ENCODE measurements around the gene TSPAN3. TPM values are rescaled to one million over a fixed set of nuclear protein-coding genes. Genes with fewer than 3 reads are reported as not detected.

TSPAN3 gene
- polyA plus RNA-seq (2012; ENCODE audit: missing spikeins): 42.1 TPM

DNA sequence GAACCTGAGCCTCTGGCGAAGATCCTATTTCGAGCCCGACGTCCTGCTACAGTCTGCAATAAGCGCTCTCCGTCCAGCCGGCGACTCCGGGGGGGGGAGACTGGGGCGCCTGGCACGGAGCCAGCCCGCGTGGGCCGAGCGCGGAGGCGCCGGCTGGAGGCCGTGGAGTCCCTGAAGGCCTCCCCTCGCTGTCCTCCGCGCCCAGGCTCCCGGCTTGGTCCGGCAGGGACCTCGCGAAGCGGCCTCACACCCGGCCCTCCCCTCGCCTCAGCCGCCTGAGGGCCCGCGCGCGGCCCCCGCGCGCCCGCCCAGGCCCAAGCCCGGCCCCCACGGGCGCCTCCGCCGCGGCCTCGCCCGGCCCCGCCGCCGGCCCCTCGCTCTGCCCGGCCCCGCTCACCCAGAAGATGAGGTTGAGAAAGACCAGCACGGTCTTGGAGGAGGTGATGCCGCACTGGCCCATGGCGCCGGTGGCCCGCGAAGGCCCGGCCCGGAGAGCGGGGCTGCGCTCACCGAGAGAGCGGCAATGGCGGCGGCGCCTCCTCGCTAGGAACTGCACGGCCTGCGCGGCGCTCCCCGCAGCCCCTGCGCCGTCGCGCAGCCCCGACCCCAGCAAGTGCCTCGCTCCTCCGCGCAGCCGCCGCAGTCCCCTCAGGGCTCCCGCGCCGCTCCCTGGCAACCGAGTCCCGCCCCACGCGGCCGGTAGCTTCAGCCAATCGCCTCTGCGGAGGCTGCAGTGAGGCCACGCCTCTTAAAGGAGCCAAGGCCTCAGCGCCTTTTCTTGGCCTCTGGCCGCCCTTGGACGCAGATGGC is at the start of gene TSPAN3:
Gene TSPAN3 (minus strand): TSS at position 615 of the 810 bp plus-strand sequence. CDS start 155 bp downstream, at position 460.
- peak; percentile 89 for FAIRE-seq
- no peak for TF ChIP-seq TAF1 (IDR thresholded peaks at IDR 0.05; ENCODE audit: borderline replicate concordance, low read depth, low read length)
- 0 out of 2 replicates have a peak, but pooled peaks have one; percentile 38 for TF ChIP-seq POLR2AphosphoS5 (IDR thresholded peaks at IDR 0.05; ENCODE audit: low read depth, low read length)
- peak; percentile 85; the same call in 1 of the 2 replicates for TF ChIP-seq POLR2A (IDR thresholded peaks at IDR 0.05; ENCODE audit: low read depth, low read length)
- DNase-seq (ENCODE audit: insufficient read length): peak; percentile 90

DNA sequence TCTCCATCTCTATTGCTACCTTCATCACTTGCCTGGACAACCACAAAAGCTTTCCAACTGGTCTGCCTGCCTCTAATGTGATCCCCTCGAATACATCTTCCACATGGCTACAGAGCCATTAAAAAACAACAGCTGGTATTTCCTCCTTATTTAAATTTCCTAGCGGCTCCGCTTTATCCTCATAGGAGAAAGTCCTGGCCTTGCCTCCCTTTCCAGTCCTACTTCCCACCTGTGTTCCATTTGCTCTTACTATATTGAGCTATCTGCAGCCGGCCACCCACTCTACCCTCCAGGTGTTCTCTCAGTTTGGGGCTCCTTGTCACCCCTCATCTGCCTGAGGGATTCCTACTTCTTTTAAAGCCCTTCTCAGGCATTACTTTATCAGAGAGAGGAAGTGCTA is 49.7 kb upstream of the TSPAN3 start:
- no peak for TF ChIP-seq TAF1 (IDR thresholded peaks at IDR 0.05; ENCODE audit: borderline replicate concordance, low read depth, low read length)
- TF ChIP-seq POLR2AphosphoS5 (IDR thresholded peaks at IDR 0.05; ENCODE audit: low read depth, low read length): no peak
- no peak for TF ChIP-seq POLR2A (IDR thresholded peaks at IDR 0.05; ENCODE audit: low read depth, low read length)

DNA sequence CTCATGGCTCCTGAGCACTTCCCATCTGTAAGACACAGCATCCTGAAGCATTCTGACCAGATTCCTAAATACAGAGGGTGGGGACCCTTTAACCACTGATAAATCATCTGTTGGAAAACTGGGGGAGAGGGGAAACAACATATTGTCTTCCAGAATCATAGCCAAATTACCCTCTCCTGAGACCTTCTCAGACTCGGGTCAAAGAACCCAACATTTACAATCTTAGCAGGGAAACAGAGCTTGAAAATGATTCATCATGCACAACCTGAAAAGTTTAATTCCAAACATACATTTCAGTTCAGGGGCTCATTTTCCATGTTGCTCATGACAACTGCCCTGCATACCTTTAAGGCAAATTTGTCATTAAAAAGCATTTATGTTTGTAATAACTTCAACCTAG is 48.5 kb upstream of the TSPAN3 start:
- DNase-seq (ENCODE audit: insufficient read length): no peak
- no peak for FAIRE-seq
- TF ChIP-seq POLR2AphosphoS5 (IDR thresholded peaks at IDR 0.05; ENCODE audit: low read depth, low read length): no peak
- TF ChIP-seq TAF1 (IDR thresholded peaks at IDR 0.05; ENCODE audit: borderline replicate concordance, low read depth, low read length): no peak
- TF ChIP-seq POLR2A (IDR thresholded peaks at IDR 0.05; ENCODE audit: low read depth, low read length): no peak

More for the DNA sequence above, 49.7 kb upstream of the TSPAN3 start:
- DNase-seq (ENCODE audit: insufficient read length) (no peak), FAIRE-seq (no peak)

DNA sequence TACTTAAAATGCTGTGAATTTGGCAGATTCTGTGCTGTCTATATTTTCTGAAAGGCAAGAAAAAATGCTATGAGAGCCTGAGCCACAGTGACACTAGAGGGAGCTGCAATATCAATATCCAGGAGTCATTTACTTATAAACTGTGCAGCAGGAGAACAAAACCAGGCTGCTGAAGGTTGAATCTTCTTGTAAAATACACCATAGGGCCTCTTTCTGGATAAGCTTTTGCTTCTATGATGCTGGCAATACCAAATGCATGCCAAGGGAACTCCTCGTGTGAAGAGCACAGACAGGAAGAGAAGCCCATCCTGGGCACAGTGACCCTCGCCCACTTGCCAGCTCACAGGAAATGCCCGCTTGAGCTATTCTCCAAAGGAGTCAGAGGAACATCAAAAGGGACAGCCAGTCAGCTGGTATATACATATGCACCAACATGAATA is 48.0 kb upstream of the TSPAN3 start:
- no peak for TF ChIP-seq POLR2A (IDR thresholded peaks at IDR 0.05; ENCODE audit: low read depth, low read length)
- no peak for TF ChIP-seq POLR2AphosphoS5 (IDR thresholded peaks at IDR 0.05; ENCODE audit: low read depth, low read length)
- no peak for TF ChIP-seq TAF1 (IDR thresholded peaks at IDR 0.05; ENCODE audit: borderline replicate concordance, low read depth, low read length)
- no peak for DNase-seq (ENCODE audit: insufficient read length)
- no peak for FAIRE-seq

DNA sequence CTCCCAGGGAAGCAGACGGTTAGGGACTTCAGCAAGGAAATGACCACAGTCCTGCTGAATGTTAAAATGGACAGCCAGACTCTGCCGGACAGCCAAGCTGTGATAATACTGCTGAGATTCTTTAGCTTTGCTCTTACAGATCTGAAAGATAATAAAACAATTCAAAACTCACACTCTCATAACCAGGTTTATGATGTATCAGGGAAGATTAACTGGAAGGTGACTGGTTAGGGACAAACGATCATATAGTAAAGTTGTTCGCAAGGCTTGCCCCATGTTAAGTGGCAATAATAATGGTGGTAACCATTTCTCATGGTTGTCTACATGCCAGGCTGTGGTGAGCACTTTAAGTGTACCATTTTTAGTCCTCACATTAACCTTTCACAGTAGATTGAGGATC is 44.3 kb upstream of the TSPAN3 start:
- no peak for TF ChIP-seq TAF1 (IDR thresholded peaks at IDR 0.05; ENCODE audit: borderline replicate concordance, low read depth, low read length)
- TF ChIP-seq POLR2AphosphoS5 (IDR thresholded peaks at IDR 0.05; ENCODE audit: low read depth, low read length): no peak
- TF ChIP-seq POLR2A (IDR thresholded peaks at IDR 0.05; ENCODE audit: low read depth, low read length): no peak
- no peak for DNase-seq (ENCODE audit: insufficient read length)
- FAIRE-seq: no peak

DNA sequence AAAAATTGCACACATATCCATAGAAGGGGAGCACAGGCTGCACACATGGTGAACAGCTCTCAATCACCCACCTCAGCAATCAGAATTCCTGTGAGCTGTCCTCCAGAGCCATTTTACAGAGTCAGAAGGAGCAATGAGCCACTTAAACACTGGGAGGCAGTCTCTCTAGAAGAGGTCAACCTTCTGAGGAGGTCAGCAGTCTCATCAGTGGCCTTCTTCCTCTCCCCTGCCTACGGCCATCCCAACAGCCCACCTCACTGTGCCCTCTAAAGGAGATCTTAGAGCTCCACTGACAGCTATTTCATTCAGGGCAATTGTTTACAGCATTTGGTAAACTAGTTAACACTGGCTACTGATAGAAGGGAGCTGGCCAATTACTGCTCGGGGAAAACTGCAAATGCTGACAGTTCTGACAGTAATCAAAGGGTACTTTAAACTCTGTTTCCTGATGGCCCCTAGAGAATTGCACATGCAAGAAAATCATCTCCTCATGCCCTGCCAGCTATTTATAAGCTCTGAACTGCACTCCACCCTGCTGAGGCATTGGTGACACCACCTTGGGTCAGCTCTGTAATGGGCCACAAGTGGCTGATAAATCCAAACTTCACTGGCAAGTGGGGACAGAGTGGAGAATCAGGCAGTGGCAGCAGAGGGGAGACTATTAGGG is 42.1 kb upstream of the TSPAN3 start:
- no peak for TF ChIP-seq POLR2A (IDR thresholded peaks at IDR 0.05; ENCODE audit: low read depth, low read length)
- TF ChIP-seq POLR2AphosphoS5 (IDR thresholded peaks at IDR 0.05; ENCODE audit: low read depth, low read length): no peak
- no peak for TF ChIP-seq TAF1 (IDR thresholded peaks at IDR 0.05; ENCODE audit: borderline replicate concordance, low read depth, low read length)
- FAIRE-seq (peak; percentile 40), DNase-seq (ENCODE audit: insufficient read length) (no peak)

DNA sequence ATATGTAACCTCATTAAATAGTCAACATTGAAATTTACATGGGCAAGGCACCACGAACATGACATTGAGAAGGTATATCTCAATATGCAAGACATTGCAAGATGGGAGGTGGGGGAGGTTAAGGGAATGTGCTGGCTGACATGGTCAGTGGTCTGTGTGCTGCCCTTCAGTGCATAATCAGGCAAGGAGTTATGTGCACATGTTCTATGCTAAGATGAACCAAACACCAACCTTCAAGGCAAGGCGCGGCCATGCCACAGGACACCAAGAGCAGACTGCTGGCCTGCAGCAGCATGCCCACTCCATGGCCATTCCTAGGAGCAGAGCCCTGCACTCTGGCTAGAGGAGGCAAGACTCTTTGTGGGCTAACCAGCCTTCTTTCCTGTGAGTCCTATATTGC is 40.9 kb upstream of the TSPAN3 start:
- no peak for DNase-seq (ENCODE audit: insufficient read length)
- no peak for FAIRE-seq
- TF ChIP-seq POLR2AphosphoS5 (IDR thresholded peaks at IDR 0.05; ENCODE audit: low read depth, low read length): no peak
- no peak for TF ChIP-seq TAF1 (IDR thresholded peaks at IDR 0.05; ENCODE audit: borderline replicate concordance, low read depth, low read length)
- TF ChIP-seq POLR2A (IDR thresholded peaks at IDR 0.05; ENCODE audit: low read depth, low read length): no peak

DNA sequence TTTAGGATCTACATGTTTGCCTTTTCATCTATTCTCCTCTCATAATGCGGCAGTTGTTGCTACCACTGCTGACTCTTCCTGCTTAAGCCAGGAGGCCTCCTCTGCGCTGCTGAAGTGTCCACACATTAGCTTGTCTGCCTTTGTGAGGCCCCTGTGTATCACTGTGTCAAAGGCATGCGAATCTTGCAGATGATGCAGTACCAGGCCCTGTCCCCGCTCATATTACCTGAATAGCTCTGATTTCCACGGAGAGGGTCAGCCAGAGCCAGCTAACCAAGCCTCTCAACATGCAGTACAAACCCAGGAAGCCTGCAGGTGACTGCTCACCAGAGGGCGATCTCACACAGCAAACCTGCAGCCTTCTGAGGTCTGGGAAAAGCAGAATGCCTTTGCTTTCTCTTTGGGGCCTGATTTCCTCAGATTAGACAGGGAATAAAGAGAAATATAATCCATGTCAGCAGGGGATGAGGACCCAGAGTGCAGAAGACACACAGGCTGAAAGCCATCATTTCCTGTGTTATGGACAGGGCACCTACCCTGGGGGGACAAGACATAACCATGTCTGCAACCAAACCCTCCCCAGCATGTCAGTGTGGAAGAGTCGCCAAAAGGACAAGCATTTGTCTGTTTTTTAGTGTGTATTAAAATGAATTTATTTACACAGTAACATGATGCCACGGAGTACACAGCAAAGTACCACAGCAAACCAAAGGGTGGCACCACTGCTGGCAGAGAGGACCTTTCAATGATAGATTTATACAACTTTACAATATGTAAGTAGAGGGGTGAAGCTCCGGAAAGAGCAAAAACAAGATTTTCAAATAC is 36.8 kb upstream of the TSPAN3 start:
- DNase-seq (ENCODE audit: insufficient read length) (no peak), FAIRE-seq (no peak)
- TF ChIP-seq POLR2A (IDR thresholded peaks at IDR 0.05; ENCODE audit: low read depth, low read length) (no peak), POLR2AphosphoS5 (IDR thresholded peaks at IDR 0.05; ENCODE audit: low read depth, low read length) (no peak), TAF1 (IDR thresholded peaks at IDR 0.05; ENCODE audit: borderline replicate concordance, low read depth, low read length) (no peak)

DNA sequence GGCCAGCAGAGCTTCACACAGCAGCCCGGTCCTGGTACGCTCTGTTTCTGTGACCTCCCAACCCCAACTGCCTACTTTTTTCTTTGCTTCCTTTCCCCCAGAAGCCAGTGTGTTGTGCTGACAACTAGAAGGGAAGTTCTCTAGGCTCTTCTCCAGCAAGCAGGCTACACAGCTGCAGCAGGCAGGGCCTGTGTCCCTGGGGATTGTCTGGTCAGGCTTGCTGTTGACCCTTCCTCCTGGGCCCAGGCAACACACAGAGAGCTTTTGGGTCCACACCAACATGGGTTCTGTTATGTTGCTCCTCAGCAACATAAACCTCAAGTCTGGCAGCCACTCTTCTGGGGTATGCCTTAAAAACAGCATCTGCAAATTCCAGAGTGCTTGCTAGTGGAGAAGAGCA is 36.2 kb upstream of the TSPAN3 start:
- DNase-seq (ENCODE audit: insufficient read length): no peak
- no peak for FAIRE-seq

DNA sequence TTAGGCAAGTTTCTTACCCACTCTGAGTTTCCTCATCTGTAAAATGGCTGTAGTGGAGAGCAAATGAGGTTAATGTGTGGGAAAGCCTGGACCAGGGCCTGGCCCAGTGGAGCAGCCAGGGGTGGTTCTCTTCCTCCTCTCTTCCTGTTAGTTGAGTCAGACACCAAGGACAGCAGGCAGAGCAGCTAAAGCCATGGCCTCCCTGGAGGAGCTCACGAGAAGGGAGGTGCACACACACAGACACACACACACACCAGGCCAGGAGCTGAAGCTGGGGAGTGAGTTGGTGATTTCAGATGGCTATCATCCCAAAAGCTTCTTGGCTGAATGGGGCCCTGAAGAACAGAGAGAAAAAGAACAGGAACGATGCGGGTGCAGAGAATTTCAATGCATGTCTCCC is 33.2 kb upstream of the TSPAN3 start:
- FAIRE-seq: no peak
- no peak for DNase-seq (ENCODE audit: insufficient read length)
- TF ChIP-seq POLR2A (IDR thresholded peaks at IDR 0.05; ENCODE audit: low read depth, low read length) (no peak), TAF1 (IDR thresholded peaks at IDR 0.05; ENCODE audit: borderline replicate concordance, low read depth, low read length) (no peak), POLR2AphosphoS5 (IDR thresholded peaks at IDR 0.05; ENCODE audit: low read depth, low read length) (no peak)

More for the DNA sequence above, 36.2 kb upstream of the TSPAN3 start:
- TF ChIP-seq POLR2AphosphoS5 (IDR thresholded peaks at IDR 0.05; ENCODE audit: low read depth, low read length): no peak
- no peak for TF ChIP-seq POLR2A (IDR thresholded peaks at IDR 0.05; ENCODE audit: low read depth, low read length)
- no peak for TF ChIP-seq TAF1 (IDR thresholded peaks at IDR 0.05; ENCODE audit: borderline replicate concordance, low read depth, low read length)

Data from GM12892 (cell line).